Erythroblast (primary cell): ENCODE results near the gene KRT76.

Source experiments
- GATA1 ChIP-seq: IDR thresholded peaks from 2 replicates; pipeline ENCODE4 v1.6.1; 2011; ENCODE audit warnings: low read depth, mild to moderate bottlenecking, control low read depth, low read length, moderate library complexity
- POLR2A ChIP-seq: IDR thresholded peaks from 2 replicates; pipeline ENCODE4 v1.6.1; 2011; ENCODE audit warnings: mild to moderate bottlenecking, low read length

DNA sequence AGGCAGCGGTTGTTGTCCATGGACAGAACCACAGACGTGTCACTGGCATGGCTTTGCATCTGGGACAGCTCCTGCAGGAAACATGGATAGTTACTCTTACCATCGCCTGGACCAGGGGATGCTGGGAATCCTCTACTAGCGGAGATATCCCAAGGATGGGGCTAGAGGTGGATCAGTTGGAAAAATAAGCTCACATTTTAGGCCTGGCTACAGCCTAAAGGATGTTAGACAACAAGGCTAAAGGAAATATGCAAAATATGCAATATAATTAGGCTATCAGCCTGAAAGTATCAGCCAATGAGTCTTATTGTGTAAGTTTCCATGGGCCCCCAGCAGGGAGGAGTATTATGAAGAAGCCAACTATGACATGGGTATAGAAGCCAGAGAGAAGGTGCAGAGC lies 5.0 kb downstream of the KRT76 start:
- TF ChIP-seq POLR2A, result no peak
- TF ChIP-seq GATA1, result no peak
